Subcutaneous adipose tissue (tissue), 4 donors: Measurements from ENCODE around the gene ORM2. TPM values are rescaled to one million over a fixed set of nuclear protein-coding genes. Genes with fewer than 3 reads are reported as not detected.

Experiments used
- CTCF ChIP-seq: fragments of 450-650 bp; IDR thresholded peaks from one replicate; pipeline ENCODE4 v1.5.1; 2016; ENCODE audit warnings: low read depth, mild to moderate bottlenecking, control low read depth, antibody characterized with exemption, moderate library complexity
- total RNA-seq, 4 donors: library from RNA; depleted of rRNA; stranded (reverse); fragments of >200 nt; gene quantifications; one replicate each; pipeline ENCODE4 v1.1.0, GENCODE V29; 2016

The ORM2 gene
- total RNA-seq, 4 donors from 2014 or later = 2.4 TPM; not detected in 3

- TF ChIP-seq CTCF = no peak
Measured at GRCh38 chr9:114299286-114300152, 30.1 kb upstream of the ORM2 start.

- no peak for TF ChIP-seq CTCF
Measured at GRCh38 chr9:114300153-114300845, 29.4 kb upstream of the ORM2 start.

- no peak for TF ChIP-seq CTCF
Measured at GRCh38 chr9:114300846-114301797, 28.5 kb upstream of the ORM2 start.

- TF ChIP-seq CTCF = no peak
Measured at GRCh38 chr9:114301798-114302565, 27.7 kb upstream of the ORM2 start.

- no peak for TF ChIP-seq CTCF
Measured at GRCh38 chr9:114302727-114303126, 26.9 kb upstream of the ORM2 start.

- TF ChIP-seq CTCF = no peak
Measured at GRCh38 chr9:114303571-114303970, 26.1 kb upstream of the ORM2 start.
